ENCODE data around the gene CRACR2B.

GRCh38 chr11:799641-800316 lies 27.9 kb upstream of the CRACR2B start:
- TF ChIP-seq, protein P1, sequence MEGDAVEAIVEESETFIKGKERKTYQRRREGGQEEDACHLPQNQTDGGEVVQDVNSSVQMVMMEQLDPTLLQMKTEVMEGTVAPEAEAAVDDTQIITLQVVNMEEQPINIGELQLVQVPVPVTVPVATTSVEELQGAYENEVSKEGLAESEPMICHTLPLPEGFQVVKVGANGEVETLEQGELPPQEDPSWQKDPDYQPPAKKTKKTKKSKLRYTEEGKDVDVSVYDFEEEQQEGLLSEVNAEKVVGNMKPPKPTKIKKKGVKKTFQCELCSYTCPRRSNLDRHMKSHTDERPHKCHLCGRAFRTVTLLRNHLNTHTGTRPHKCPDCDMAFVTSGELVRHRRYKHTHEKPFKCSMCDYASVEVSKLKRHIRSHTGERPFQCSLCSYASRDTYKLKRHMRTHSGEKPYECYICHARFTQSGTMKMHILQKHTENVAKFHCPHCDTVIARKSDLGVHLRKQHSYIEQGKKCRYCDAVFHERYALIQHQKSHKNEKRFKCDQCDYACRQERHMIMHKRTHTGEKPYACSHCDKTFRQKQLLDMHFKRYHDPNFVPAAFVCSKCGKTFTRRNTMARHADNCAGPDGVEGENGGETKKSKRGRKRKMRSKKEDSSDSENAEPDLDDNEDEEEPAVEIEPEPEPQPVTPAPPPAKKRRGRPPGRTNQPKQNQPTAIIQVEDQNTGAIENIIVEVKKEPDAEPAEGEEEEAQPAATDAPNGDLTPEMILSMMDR (IDR thresholded peaks at IDR 0.05), result no peak
- TF ChIP-seq POLR2A (IDR thresholded peaks at IDR 0.05), result no peak
- TF ChIP-seq POLR2AphosphoS5 (IDR thresholded peaks at IDR 0.05), result no peak
- TF ChIP-seq EP300 (IDR thresholded peaks at IDR 0.05), result no peak

All from upper lobe of left lung (tissue), 4 donors.